ENCODE results near the gene RARRES1.

DNA sequence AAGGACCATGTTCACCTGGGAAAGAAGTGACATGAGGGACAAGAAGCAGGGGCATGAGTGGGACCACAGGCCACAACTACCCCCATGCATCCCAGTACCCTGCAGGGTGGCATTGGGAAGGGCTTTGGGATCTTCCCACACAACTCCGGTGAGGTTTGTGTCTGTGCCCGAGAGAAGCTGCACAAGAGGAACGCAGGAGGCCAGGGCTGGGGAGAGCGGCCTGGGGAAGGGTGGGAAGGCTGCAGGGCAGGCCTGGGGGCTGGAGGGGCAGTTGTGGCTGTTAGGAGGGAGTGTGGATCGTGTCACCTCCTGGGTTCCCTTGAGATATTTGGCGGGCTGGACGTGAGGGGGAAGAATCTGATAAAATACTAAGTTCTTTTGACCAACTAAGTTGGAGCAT is 44.3 kb upstream of the RARRES1 start:
- TF ChIP-seq, protein P1, sequence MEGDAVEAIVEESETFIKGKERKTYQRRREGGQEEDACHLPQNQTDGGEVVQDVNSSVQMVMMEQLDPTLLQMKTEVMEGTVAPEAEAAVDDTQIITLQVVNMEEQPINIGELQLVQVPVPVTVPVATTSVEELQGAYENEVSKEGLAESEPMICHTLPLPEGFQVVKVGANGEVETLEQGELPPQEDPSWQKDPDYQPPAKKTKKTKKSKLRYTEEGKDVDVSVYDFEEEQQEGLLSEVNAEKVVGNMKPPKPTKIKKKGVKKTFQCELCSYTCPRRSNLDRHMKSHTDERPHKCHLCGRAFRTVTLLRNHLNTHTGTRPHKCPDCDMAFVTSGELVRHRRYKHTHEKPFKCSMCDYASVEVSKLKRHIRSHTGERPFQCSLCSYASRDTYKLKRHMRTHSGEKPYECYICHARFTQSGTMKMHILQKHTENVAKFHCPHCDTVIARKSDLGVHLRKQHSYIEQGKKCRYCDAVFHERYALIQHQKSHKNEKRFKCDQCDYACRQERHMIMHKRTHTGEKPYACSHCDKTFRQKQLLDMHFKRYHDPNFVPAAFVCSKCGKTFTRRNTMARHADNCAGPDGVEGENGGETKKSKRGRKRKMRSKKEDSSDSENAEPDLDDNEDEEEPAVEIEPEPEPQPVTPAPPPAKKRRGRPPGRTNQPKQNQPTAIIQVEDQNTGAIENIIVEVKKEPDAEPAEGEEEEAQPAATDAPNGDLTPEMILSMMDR (IDR thresholded peaks at IDR 0.05; ENCODE audit: low read length), result no peak
- TF ChIP-seq EZH2 (optimal IDR thresholded peaks at IDR 0.05; ENCODE audit: low read depth, low read length), result no peak

All from MM.1S (cell line).